ENCODE data around the gene NOXO1.
A peak's percentile ranks its signal among the peaks of the same experiment; 100 is the strongest.
"Not testable (repeated sequence)": the region's sequence is repeated elsewhere in the genome, so short reads cannot be mapped to it uniquely, and the experiment has no call there.

The NOXO1 gene, protein sequence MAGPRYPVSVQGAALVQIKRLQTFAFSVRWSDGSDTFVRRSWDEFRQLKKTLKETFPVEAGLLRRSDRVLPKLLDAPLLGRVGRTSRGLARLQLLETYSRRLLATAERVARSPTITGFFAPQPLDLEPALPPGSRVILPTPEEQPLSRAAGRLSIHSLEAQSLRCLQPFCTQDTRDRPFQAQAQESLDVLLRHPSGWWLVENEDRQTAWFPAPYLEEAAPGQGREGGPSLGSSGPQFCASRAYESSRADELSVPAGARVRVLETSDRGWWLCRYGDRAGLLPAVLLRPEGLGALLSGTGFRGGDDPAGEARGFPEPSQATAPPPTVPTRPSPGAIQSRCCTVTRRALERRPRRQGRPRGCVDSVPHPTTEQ

GRCh38 chr16:1981398-1981836 lies at the start of gene NOXO1:
NOXO1 (minus strand) TSS chr16:1981469; CDS start chr16:1981179, 290 bp downstream.
- no peak for DNase-seq

DNA sequence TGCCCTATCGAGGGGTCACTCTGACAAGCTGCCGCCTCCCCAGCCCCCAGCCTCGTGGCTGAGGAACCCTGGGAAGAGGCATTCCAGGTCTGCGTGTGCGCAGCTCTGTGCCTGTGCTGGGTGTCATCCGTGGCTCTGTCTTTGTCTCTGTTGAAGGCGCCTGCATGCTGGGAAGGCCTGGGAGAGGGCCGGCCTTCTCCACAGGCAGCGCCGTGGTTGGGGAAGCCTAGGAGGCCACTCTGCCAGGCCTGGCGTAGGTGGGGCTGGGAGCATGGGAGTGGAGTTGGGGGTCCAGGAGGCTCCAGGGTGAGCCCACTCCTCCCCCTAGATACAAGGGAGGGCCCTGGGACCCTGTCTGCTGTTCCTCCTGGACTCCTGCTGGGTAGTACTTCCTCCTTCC lies 48.8 kb upstream of the NOXO1 start:
- no peak for DNase-seq

DNA sequence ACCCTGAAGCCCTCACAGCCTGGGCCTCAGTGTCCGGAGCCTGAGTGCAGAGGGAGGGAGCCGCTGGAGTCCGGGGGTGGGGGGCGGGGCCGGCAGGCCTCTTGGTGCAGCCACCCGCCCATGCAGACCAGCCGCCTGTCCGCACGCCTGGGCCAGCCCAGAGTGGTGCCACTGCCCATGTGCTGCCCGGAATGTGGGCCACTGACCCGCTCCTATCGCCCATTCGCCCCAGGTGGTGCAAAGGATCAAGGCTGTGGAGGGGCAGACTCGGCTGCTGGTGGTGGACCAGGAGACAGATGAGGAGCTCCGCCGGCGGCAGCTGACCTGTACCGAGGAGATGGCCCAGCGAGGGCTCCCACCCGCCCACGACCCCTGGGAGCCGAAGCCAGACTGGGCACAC lies 48.1 kb upstream of the NOXO1 start:
- DNase-seq: no peak

- no peak for DNase-seq
These were observed 47.5 kb upstream of the NOXO1 start for GRCh38 chr16:2028620-2029220.

GRCh38 chr16:2028146-2028545 lies 46.9 kb upstream of the NOXO1 start:
- no peak for DNase-seq

DNA sequence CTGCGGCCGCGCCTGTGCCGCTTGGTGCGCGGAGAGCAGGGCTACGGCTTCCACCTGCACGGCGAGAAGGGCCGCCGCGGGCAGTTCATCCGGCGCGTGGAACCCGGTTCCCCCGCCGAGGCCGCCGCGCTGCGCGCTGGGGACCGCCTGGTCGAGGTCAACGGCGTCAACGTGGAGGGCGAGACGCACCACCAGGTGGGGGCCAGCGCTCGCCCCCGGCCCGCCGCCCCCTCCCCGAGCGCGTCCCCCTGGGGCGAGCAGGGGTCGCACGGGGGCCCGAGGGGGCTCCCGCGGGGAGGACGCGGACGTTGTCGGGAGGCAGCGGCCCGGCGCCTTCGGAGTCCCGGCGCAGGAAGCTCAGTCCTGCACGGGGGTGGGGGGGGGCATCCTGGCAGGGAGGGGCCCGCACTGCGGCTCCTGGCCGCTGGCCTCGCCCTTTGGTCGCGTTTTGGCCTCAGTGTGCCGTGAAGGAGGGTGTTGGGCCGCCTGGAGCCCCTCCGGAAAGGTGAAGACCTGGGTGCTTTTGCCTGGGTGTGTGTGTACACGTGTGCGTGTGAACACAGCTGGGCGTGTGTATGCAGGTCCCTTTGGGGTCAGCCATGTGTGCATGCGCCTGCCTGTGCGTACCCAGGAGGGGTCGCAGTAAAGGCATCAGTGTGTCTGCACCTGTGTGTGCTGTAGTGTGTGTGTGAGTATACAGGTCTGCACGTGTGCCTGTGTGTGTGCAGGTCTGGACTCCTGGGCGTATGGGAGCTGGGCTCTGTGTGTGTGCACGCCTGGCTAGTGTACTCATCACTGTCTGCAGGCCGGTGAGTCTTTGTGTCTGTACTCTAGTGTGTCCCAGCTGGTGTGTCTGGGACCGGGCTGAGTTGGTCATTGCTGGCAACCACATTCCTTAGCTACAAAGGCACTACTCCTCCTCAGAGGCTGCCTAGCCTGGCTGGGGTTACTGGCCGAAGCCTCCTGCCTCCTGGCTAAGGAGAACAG lies 46.0 kb upstream of the NOXO1 start:
- DNase-seq: no peak

DNA sequence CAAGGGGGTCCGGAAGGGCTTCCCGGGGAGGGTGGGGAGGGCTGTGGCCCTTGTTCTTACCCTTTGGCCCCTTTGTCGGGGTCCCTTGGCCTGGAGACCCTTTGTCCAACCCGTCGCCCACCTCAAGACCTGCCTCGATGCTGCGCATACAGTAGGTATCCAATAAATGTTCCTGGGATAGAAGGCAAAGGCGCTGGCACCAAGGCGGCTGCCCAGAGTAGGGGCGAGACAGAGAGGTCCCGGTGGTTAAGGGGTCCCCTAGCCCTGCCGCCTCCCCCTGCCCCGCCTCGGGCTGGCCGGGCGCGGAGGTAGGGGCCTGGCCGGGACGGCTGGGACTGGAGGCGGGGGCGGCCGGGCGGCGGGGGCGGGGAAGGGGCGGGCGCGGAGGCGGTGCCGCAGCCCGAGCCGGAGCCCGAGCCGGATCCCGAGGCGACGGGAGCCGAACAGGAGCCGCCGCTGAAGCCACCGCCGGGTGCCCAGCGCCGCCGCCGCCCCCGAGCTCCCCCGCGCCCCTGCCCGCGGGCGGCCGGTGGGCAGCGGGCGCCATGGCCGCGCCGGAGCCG lies 45.3 kb upstream of the NOXO1 start, which contains the start of gene NHERF2:
NHERF2 (plus strand) TSS at position 442 of the 563 bp plus-strand sequence; CDS start at position 546, 104 bp downstream.
- DNase-seq: no peak

DNA sequence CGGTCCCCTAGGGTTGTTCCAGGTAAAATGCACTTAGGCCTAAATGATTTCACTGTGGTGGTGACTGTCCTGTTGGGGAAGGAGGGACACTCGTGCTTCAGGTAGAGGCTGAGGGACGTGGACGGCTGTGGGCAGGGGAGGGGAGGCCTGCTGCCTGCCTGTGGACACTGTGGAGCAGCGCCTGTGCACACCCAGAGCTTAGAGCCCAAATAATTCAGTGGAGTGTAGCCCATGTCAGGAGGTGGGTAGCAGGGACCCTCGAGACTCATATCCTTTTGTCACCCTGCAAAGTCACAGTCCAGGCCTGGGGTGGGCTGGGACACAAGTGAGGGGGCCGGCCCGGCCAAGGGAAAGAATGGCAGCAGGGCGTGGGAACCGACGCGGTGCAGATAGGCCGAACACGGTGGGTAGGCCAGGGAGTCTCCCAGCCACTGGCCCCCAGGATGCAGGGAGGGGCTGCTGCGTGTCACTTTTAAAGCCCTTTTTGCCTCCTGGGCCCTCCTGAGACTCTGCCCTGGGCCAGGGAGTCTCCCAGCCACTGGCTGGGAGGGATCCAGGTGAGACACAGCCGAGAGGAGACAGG lies 44.7 kb upstream of the NOXO1 start:
- no peak for DNase-seq

GRCh38 chr16:2025251-2025650 lies 44.0 kb upstream of the NOXO1 start:
- no peak for DNase-seq

- DNase-seq: no peak
These were observed 42.8 kb upstream of the NOXO1 start for GRCh38 chr16:2024032-2024420.

- DNase-seq: peak; percentile 99 to 100
These were observed 42.1 kb upstream of the NOXO1 start for GRCh38 chr16:2023092-2024031.

GRCh38 chr16:2022723-2023091 lies 41.4 kb upstream of the NOXO1 start:
- no peak for DNase-seq

DNA sequence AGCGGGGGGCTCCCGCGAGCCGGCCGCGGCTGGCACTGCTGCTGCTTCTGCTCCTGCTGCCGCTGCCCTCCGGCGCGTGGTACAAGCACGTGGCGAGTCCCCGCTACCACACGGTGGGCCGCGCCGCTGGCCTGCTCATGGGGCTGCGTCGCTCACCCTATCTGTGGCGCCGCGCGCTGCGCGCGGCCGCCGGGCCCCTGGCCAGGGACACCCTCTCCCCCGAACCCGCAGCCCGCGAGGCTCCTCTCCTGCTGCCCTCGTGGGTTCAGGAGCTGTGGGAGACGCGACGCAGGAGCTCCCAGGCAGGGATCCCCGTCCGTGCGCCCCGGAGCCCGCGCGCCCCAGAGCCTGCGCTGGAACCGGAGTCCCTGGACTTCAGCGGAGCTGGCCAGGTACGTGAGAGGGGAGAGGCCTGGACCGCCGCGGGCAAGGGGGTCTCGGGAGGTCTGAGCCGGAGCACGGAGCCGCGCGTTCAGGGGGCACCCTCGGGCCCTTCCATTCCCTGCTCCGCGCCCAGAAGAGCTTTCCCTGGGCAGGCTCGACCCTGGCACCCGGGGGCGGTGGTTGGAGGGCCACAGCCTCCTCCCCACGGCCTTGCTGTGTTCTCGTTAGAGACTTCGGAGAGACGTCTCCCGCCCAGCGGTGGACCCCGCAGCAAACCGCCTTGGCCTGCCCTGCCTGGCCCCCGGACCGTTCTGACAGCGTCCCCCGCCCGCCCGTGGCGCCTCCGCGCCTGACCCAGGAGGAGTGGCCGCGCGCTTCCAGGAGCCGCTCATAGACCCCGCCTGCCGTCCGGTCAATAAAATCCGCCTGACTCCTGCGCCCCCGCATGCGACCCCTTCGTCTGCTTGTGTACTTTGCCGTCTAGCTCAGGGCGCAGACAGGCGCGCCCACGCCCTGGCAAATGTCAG lies 38.9 kb upstream of the NOXO1 start:
- DNase-seq: no peak

DNA sequence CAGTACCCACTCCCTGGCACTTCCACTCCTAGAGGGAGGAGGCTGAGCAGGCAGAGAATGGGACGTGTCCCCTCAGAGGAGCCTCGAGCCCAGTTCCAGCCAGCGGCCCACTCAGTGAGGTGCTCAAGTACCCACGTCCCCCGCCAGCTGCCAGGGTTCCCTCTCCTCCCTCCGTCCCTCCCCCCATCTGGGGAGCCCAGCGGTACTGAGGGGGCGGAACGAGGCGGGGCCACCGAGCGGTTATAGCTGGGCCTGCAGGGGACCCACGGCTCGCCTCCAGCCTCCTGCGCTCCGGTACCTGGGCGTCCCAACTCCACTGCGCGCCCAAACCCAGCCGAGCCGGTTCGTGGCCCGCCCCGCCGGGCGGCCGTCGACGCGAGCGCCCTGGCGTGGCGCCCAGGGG lies 38.2 kb upstream of the NOXO1 start, which contains the start of gene NPW:
NPW (plus strand) TSS at position 268 of the 403 bp plus-strand sequence.
- no peak for DNase-seq

GRCh38 chr16:2016407-2016922 lies 35.2 kb upstream of the NOXO1 start:
- DNase-seq: no peak

GRCh38 chr16:2015947-2016208 lies 34.6 kb upstream of the NOXO1 start:
- no peak for DNase-seq

DNA sequence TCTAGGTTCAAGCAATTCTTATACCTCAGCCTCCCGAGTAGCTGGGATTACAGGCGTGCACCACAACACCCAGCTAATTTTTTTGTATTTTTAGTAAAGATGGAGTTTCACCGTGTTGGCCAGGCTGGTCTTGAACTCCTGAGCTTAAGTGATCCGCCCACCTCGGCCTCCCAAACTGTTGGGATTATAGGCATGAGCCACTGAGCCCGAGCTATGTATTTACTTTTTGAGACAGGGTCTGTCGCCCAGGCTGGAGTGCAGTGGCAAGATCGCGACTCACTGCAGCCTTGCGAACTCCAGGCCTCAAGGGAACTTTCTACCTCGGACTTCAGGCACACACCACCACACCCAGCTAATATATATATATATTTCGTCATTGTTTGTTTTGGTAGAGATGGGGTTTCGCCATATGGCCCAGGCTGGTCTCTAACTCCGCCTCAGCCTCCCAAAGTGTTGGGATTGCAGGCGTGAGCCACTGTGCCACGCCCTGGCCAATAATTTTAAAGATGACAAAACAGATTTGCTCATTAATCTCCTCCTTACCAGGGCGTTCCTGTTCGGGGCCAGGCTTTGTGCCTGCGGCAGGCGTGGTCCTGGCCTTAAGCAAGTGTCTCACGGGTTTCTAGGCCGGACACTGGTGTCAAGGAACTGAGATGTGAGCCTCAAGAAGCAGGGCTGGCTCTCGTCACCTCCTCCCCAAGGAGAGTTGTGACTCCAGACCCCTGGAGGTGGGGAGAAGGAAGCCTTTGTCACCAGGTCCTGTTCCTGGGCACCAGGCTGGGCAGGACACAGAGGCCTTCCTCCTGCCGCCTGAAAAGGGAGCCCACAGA lies 34.1 kb upstream of the NOXO1 start:
- no peak for DNase-seq

DNA sequence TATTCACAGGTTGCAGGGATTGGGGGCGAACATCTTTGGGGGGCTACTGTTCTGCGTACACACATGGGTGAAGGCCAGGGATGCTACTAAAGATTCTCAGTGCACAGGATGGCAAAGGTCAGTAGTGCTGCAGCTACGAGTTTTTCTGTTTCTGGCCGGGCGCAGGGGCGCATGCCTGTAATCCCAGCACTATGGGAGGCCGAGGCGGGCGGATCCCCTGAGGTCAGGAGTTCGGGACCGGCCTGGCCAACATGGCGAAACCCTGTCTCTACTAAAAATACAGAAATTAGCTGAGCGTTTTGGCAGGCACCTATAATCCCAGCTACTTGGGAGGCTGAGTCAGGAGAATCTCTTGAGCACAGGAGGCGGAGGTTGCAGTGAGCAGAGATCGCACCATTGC lies 32.3 kb upstream of the NOXO1 start:
- DNase-seq: no peak

- not testable (repeated sequence) for DNase-seq
These were observed 30.5 kb upstream of the NOXO1 start for GRCh38 chr16:2011726-2012125.
